Inflammatory macrophage treated with lipopolysaccharide for 4 hours (primary cell): ENCODE results near the gene PLCL2.
A peak's percentile ranks its signal among the peaks of the same experiment; 100 is the strongest.
"Not testable (repeated sequence)": the region's sequence is repeated elsewhere in the genome, so short reads cannot be mapped to it uniquely, and the experiment has no call there.

Source experiments
- DNase-seq: peaks from one replicate; pipeline ENCODE4 v3.0.0-alpha.2; 2020

PLCL2 gene

GRCh38 chr3:16917980-16918682, 33.4 kb downstream of the PLCL2 start:
- DNase-seq = no peak

- DNase-seq = no peak
These were observed 33.9 kb downstream of the PLCL2 start for GRCh38 chr3:16918683-16919025.

- no peak for DNase-seq
These were observed 38.4 kb downstream of the PLCL2 start for GRCh38 chr3:16923112-16923511.

GRCh38 chr3:16927485-16927884, 42.7 kb downstream of the PLCL2 start:
- DNase-seq = no peak

GRCh38 chr3:16928386-16929132, 43.8 kb downstream of the PLCL2 start:
- DNase-seq = no peak

GRCh38 chr3:16929311-16929710, 44.6 kb downstream of the PLCL2 start:
- no peak for DNase-seq

- DNase-seq = no peak
These were observed 48.1 kb downstream of the PLCL2 start for GRCh38 chr3:16932877-16933276.

- no peak for DNase-seq
These were observed 51.0 kb downstream of the PLCL2 start for GRCh38 chr3:16935781-16936180.

GRCh38 chr3:16936233-16936632, 51.5 kb downstream of the PLCL2 start:
- DNase-seq = no peak

- no peak for DNase-seq
These were observed 52.0 kb downstream of the PLCL2 start for GRCh38 chr3:16936676-16937230.

GRCh38 chr3:16937326-16937845, 52.6 kb downstream of the PLCL2 start:
- DNase-seq = peak; percentile 12

GRCh38 chr3:16940769-16941700, 56.3 kb downstream of the PLCL2 start:
- no peak for DNase-seq

- DNase-seq = no peak
These were observed 58.2 kb downstream of the PLCL2 start for GRCh38 chr3:16942955-16943354.

- DNase-seq = no peak
These were observed 59.1 kb downstream of the PLCL2 start for GRCh38 chr3:16943857-16944256.

GRCh38 chr3:16944356-16944755, 59.6 kb downstream of the PLCL2 start:
- DNase-seq = no peak

- DNase-seq = no peak
These were observed 60.6 kb downstream of the PLCL2 start for GRCh38 chr3:16945330-16945729.

- no peak for DNase-seq
These were observed 65.5 kb downstream of the PLCL2 start for GRCh38 chr3:16950282-16950681.

- DNase-seq = no peak
These were observed 66.1 kb downstream of the PLCL2 start for GRCh38 chr3:16950845-16951244.

- not testable (repeated sequence) for DNase-seq
These were observed 73.1 kb downstream of the PLCL2 start for GRCh38 chr3:16957852-16958251.

GRCh38 chr3:16960125-16960524, 75.4 kb downstream of the PLCL2 start:
- DNase-seq = no peak

- no peak for DNase-seq
These were observed 77.0 kb downstream of the PLCL2 start for GRCh38 chr3:16961621-16962205.

GRCh38 chr3:16975083-16975482, 90.3 kb downstream of the PLCL2 start:
- DNase-seq = no peak
